ENCODE measurements around the gene NOP56.

Gene NOP56

GRCh38 chr20:2690718-2691117, 38.3 kb downstream of the NOP56 start:
- H3K27ac ChIP-seq (replicated peaks), result no peak overlapping the region
- no peak for TF ChIP-seq REST (IDR thresholded peaks at IDR 0.05; ENCODE audit: insufficient replicate concordance, low read depth)
- no peak for TF ChIP-seq CTCF (IDR thresholded peaks at IDR 0.05; ENCODE audit: insufficient read depth, low read length)
- TF ChIP-seq POLR2AphosphoS5 (IDR thresholded peaks at IDR 0.05; ENCODE audit: low read depth), result no peak
- no peak for TF ChIP-seq SPI1 (IDR thresholded peaks at IDR 0.05; ENCODE audit: borderline replicate concordance, low read depth)
- no peak for TF ChIP-seq GABPA (IDR thresholded peaks at IDR 0.05; ENCODE audit: low read depth)
- no peak for DNase-seq (ENCODE audit: low read depth in 1 of 2, low spot score in 1 of 2)
- H3K27me3 ChIP-seq (ENCODE audit: insufficient read depth, poor library complexity, severe bottlenecking), result peaks cover 32% of the 10 kb centered on the region
- H3K4me3 ChIP-seq (replicated peaks; ENCODE audit: insufficient read depth, low read length), result no peak overlapping the region

GRCh38 chr20:2691127-2691526, 38.7 kb downstream of the NOP56 start:
- no peak for TF ChIP-seq GABPA (IDR thresholded peaks at IDR 0.05; ENCODE audit: low read depth)
- TF ChIP-seq REST (IDR thresholded peaks at IDR 0.05; ENCODE audit: insufficient replicate concordance, low read depth), result no peak
- TF ChIP-seq SPI1 (IDR thresholded peaks at IDR 0.05; ENCODE audit: borderline replicate concordance, low read depth), result no peak
- TF ChIP-seq POLR2AphosphoS5 (IDR thresholded peaks at IDR 0.05; ENCODE audit: low read depth), result no peak
- TF ChIP-seq CTCF (IDR thresholded peaks at IDR 0.05; ENCODE audit: insufficient read depth, low read length), result no peak
- Histone ChIP-seq H3K4me3 (replicated peaks; ENCODE audit: insufficient read depth, low read length) (no peak overlapping the region), H3K27ac (replicated peaks) (no peak overlapping the region), H3K27me3 (ENCODE audit: insufficient read depth, poor library complexity, severe bottlenecking) (peaks cover 36% of the 10 kb centered on the region)
- DNase-seq (ENCODE audit: low read depth in 1 of 2, low spot score in 1 of 2), result no peak

- no peak overlapping the region for H3K4me3 ChIP-seq (replicated peaks; ENCODE audit: insufficient read depth, low read length)
- peaks cover 39% of the 10 kb centered on the region for H3K27me3 ChIP-seq (ENCODE audit: insufficient read depth, poor library complexity, severe bottlenecking)
- TF ChIP-seq CTCF (IDR thresholded peaks at IDR 0.05; ENCODE audit: insufficient read depth, low read length), result no peak
- TF ChIP-seq SPI1 (IDR thresholded peaks at IDR 0.05; ENCODE audit: borderline replicate concordance, low read depth), result no peak
- no peak for TF ChIP-seq GABPA (IDR thresholded peaks at IDR 0.05; ENCODE audit: low read depth)
- TF ChIP-seq POLR2AphosphoS5 (IDR thresholded peaks at IDR 0.05; ENCODE audit: low read depth), result no peak
- no peak for TF ChIP-seq REST (IDR thresholded peaks at IDR 0.05; ENCODE audit: insufficient replicate concordance, low read depth)
- DNase-seq (ENCODE audit: low read depth in 1 of 2, low spot score in 1 of 2), result no peak
- no peak overlapping the region for H3K27ac ChIP-seq (replicated peaks)
These were observed 39.2 kb downstream of the NOP56 start for GRCh38 chr20:2691663-2692035.
